Psoas muscle (tissue), 8 donors: ENCODE measurements around the gene TREML4. TPM values are rescaled to one million over a fixed set of nuclear protein-coding genes. Genes with fewer than 3 reads are reported as not detected.

Experiments used
- ATAC-seq, 4 donors: fragments of 200-7000 bp; cut with Tn5 transposase; one replicate each; pipeline ENCODE4 v1.9.1; 2020; ENCODE audit warnings: moderate library complexity in 3 of 4, mild to moderate bottlenecking in 2 of 4
- DNase-seq, 2 donors: peaks; one replicate each; pipeline ENCODE4 v3.0.0-alpha.2; 2020
- H3K27ac ChIP-seq: fragments of 200-600 bp; one replicate; pipeline ENCODE4 v1.8.0; 2022
- H3K27me3 ChIP-seq, 3 donors: fragments of 200-600 bp in 1 of 3; one replicate each; pipeline versions ENCODE4 v1.6.1 to v1.8.0; 2013 to 2022; ENCODE audit warnings: low read length in 2 of 3, mild to moderate bottlenecking in 2 of 3, moderate library complexity in 1 of 3; ENCODE audit not compliant: insufficient read depth in 3 of 3
- H3K36me3 ChIP-seq, 2 donors: fragments of 200-600 bp in 1 of 2; one replicate each; pipeline versions ENCODE4 v1.6.1 to v1.8.0; 2013 to 2022; ENCODE audit warnings: low read depth in 1 of 2, mild to moderate bottlenecking in 1 of 2, moderate library complexity in 1 of 2; ENCODE audit not compliant: insufficient read depth in 1 of 2
- H3K4me1 ChIP-seq: fragments of 200-600 bp; one replicate; pipeline ENCODE4 v1.8.0; 2022
- H3K4me3 ChIP-seq: fragments of 200-600 bp; one replicate; pipeline ENCODE4 v1.8.0; 2022; ENCODE audit warnings: mild to moderate bottlenecking
- H3K9me3 ChIP-seq: fragments of 200-600 bp; one replicate; pipeline ENCODE4 v1.8.0; 2022
- WGBS, 3 donors: extraction: QIAGEN DNeasy Blood & Tissue Kit; methylation state at CpG; one replicate each; pipeline versions ENCODE4 v1.1.6 to v1.1.7; 2013; 5-methylcytosine and 5-hydroxymethylcytosine counted together
- intact Hi-C, 2 donors: fragments of 100-400 bp; cut with DNase I; formaldehyde crosslinking; loops; one replicate each; pipeline versions ENCODE4 v1.11.0 to v1.14.2; 2022
- polyA plus RNA-seq, 3 donors: library from polyadenylated mRNA; stranded (reverse); fragments of 200-250 nt; gene quantifications; one replicate each; pipeline ENCODE4 v1.2.3, GENCODE V29; 2013
- total RNA-seq, 4 donors: library from RNA; stranded (reverse); fragmentation: NEBNext Ultra II Directional in 2 of 4; extraction: Animal tissue kit (Norgen Biotek cat#: 25700) in 2 of 4; gene quantifications; one replicate each; pipeline versions ENCODE4 v1.2.1 to v1.2.4, GENCODE V29; 2021 to 2023
- TF ChIP-seq, protein P1 (sequence below): fragments of 200-600 bp; IDR thresholded peaks from one replicate; pipeline ENCODE4 v1.8.0; 2022; ENCODE audit warnings: antibody characterized with exemption
- donor health status: healthy with polysubstance abuse.
- donor health status: DM: no; HTN: no; CAD: no; lungs with moderate emphysema.
- donor health status: Bipolar disorder and iron deficiency.
- donor health status: healthy.
- donor health status: DM: yes; HTN: yes; CAD: no.
- donor health status: DM: no; HTN: no; CAD: no.
- donor health status: DM: no; HTN: no; CAD: no.
- donor health status: DM: yes; HTN: yes; CAD: no.

TREML4 gene
- total and polyA plus RNA-seq, 7 donors: 0.01 TPM; not detected in 6

DNA sequence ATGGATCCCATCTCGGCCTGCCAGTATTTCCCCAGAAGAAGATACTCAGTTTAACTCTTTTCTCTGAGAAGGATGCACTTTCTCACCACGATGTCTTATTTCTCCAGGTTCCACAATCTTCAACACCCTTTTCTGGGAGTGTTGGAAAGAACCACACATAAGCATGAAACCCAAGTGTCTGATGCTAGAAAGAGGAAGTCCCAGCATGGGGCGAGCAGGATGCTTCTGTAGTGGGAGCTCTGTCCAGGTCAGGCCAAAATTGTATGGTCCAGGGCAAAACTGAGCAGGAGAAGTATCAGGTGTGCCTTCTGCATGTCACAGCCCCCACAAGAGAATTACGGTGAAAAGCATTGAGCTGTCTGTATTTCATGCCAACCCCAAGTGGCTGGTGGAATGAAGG is 47.3 kb downstream of the TREML4 start:
- TF ChIP-seq, protein P1, sequence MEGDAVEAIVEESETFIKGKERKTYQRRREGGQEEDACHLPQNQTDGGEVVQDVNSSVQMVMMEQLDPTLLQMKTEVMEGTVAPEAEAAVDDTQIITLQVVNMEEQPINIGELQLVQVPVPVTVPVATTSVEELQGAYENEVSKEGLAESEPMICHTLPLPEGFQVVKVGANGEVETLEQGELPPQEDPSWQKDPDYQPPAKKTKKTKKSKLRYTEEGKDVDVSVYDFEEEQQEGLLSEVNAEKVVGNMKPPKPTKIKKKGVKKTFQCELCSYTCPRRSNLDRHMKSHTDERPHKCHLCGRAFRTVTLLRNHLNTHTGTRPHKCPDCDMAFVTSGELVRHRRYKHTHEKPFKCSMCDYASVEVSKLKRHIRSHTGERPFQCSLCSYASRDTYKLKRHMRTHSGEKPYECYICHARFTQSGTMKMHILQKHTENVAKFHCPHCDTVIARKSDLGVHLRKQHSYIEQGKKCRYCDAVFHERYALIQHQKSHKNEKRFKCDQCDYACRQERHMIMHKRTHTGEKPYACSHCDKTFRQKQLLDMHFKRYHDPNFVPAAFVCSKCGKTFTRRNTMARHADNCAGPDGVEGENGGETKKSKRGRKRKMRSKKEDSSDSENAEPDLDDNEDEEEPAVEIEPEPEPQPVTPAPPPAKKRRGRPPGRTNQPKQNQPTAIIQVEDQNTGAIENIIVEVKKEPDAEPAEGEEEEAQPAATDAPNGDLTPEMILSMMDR: no peak
- no peaks in the 10 kb centered on the region for H3K4me1 ChIP-seq
- H3K4me3 ChIP-seq: no peak overlapping the region
- 83 to 89% (median 87%) methylated on average over 4 of the region's 4 CpGs for WGBS, 3 donors
- no peak for DNase-seq
- intact Hi-C loops: no loop called here
- H3K27ac ChIP-seq: no peak overlapping the region
- ATAC-seq: no peak
- no peaks in the 10 kb centered on the region for H3K36me3 ChIP-seq
- no peaks in the 10 kb centered on the region for H3K9me3 ChIP-seq
- H3K27me3 ChIP-seq: peaks cover 0 to 14% (median 2%) of the 10 kb centered on the region in 3 donors

DNA sequence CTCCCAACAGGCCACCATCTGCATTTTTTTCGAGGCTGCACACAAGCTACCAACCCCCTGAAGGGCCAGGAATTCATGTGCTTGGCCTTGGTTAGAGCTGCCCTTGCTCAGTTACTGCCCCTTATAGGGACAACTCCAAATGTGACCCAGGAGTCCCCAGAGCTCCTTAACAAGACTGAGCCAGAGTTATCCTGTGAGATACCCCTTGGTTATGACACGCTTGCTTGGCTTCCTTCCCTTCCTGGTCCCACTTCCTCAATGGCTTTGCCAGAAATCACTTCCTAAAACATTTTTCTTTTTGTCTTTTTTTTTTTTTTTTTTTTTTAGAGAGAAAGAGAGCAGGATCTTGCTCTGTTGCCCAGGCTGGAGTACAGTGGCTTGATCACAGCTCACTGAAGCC is 49.5 kb downstream of the TREML4 start:
- Histone ChIP-seq H3K36me3 (no peaks in the 10 kb centered on the region), H3K27ac (no peak overlapping the region), H3K27me3 (peaks cover 0 to 14% (median 2%) of the 10 kb centered on the region in 3 donors), H3K9me3 (no peaks in the 10 kb centered on the region), H3K4me3 (no peak overlapping the region), H3K4me1 (no peaks in the 10 kb centered on the region)
- WGBS, 3 donors: 56 to 76% (median 73%) methylated on average over 2 of the region's 2 CpGs
- intact Hi-C loops: no loop called here
- no peak for ATAC-seq
- TF ChIP-seq, protein P1: no peak
- no peak for DNase-seq

DNA sequence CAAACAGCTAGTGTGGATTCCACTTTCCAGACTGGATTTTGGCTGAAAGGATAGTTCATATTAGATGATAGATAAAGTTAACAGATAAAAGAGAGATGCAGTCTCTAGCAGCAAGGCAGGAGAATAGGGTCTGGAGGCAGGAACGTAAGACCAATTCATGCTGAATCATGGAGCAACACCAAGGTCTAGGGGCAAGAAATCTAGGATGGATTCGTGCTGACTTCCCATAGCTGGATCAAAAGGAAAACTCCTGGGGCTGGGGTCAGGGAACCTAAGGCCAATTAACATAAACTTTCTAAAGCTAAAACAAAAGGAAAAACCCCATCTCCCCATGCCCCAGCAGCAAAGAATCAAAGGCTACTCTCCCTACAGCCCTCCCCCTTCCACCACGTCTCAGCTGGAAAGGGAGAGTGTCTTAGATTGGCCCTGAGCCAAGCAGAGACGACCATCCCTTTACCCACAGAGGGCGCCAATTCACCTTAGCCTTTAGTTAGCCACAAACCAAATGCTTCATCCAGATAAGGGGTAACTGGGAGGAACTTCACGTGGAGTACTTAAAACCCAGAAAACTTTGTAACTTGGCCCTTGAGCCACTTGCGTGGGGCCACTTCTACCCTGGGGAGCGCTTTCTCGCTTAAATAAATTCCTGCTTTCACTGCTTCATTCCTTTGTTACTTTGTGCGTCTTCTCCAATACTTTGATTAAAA is 50.7 kb downstream of the TREML4 start:
- intact Hi-C loops: no loop called here
- H3K36me3 ChIP-seq: no peaks in the 10 kb centered on the region
- peaks cover 0 to 19% (median 2%) of the 10 kb centered on the region in 3 donors for H3K27me3 ChIP-seq
- no peaks in the 10 kb centered on the region for H3K4me1 ChIP-seq
- WGBS, 3 donors: 28 to 38% (median 33%) methylated on average over 10 of the region's 10 CpGs
- ATAC-seq (peak in 3 of 4 donors; percentile 57 to 67 (median 65)), DNase-seq (peak; percentile 34 to 57)
- no peak overlapping the region for H3K27ac ChIP-seq
- TF ChIP-seq, protein P1: peak; percentile 33
- H3K4me3 ChIP-seq: no peak overlapping the region
- no peaks in the 10 kb centered on the region for H3K9me3 ChIP-seq

DNA sequence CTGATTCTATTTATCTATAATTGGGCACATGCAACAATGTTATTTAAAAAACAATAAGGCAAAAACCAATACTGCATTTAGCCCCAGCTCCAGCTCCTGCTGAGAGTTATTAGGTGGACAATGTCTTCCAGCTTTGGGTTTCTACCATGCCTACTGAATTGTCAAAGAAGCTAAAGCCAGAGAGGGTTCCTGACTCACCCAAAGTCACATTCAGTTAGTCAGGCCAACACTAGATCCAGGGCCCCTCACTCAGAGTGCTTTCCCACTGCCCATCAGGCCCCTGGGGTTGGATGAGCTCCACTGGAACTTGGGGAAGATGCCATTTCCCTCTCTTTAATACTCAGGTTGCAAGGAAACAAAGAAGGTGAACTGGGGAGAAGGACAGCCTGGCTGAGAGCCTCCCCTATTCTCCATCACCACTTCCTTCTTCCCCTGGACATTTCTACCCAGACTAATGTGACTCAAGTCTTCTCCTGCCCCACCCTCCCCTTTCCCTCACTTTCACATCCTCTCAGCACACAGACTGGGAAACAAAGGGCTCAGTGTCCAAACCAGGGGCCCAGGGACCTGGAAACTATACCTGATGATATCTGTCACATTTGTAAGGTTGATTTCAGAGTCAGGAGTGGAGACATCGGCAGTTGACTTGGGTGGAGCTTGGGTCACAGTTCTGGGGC is 52.4 kb downstream of the TREML4 start:
- 74 to 89% (median 78%) methylated on average over 1 of the region's 1 CpG for WGBS, 3 donors
- DNase-seq (no peak), ATAC-seq (no peak)
- Histone ChIP-seq H3K27me3 (peaks cover 0 to 13% (median 2%) of the 10 kb centered on the region in 3 donors), H3K4me1 (no peaks in the 10 kb centered on the region), H3K27ac (no peak overlapping the region), H3K9me3 (no peaks in the 10 kb centered on the region), H3K4me3 (no peak overlapping the region), H3K36me3 (no peaks in the 10 kb centered on the region)
- intact Hi-C loops: no loop called here
- TF ChIP-seq, protein P1: no peak
